HFF-Myc (cell line): Measurements from ENCODE around the gene EPAS1.

Source experiments
- DNase-seq: peaks from one replicate; pipeline ENCODE4 v3.0.0-alpha.2; 2011; ENCODE audit warnings: low read depth; ENCODE audit errors: extremely low read depth
- H3K4me3 ChIP-seq: replicated peaks from 2 replicates; pipeline ENCODE4 v1.5.1; 2011; ENCODE audit warnings: low read depth, mild to moderate bottlenecking, control low read depth, low read length
- CTCF ChIP-seq: IDR thresholded peaks from 2 replicates; pipeline ENCODE4 v1.5.1; 2012; ENCODE audit warnings: mild to moderate bottlenecking, low read depth, low read length, control low read depth; ENCODE audit errors: missing control alignments

The EPAS1 gene

DNA sequence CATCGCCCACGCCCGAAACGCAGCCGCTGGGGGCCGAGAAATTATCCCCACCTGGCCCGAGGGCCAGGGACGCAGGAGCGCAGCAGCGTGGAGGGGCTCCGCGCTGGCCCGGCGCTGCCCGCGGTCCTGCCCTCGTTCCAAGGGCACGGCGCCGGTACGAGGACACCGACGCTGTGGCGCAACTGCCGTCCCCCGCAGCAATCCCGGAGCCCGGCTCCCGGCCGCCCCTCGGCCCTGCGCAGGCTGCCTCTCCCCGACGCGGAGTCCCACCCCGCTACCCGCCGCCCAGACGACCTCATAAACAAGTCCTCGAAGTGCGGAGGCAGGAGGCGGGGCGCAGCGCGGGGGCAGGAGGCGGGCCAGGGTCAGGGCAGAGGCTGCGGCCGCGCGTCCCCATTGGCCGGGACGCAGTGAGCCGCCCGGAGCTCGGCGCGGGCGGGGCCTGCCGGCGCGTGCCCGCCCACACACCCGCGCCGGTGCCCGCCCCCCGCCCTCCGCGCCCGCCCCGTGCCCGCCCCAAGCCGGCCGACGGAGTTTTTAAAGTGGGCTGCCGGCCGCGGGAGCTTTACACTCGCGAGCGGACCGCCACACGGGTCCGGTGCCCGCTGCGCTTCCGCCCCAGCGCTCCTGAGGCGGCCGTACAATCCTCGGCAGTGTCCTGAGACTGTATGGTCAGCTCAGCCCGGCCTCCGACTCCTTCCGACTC, at the start of gene EPAS1:
Gene EPAS1 (plus strand): TSS at position 568 of the 706 bp plus-strand sequence. CDS start 505 bp downstream, outside the sequence.
- DNase-seq: no peak
- no peak for TF ChIP-seq CTCF
- H3K4me3 ChIP-seq: peak within 1 kb of the TSS; percentile 55

DNA sequence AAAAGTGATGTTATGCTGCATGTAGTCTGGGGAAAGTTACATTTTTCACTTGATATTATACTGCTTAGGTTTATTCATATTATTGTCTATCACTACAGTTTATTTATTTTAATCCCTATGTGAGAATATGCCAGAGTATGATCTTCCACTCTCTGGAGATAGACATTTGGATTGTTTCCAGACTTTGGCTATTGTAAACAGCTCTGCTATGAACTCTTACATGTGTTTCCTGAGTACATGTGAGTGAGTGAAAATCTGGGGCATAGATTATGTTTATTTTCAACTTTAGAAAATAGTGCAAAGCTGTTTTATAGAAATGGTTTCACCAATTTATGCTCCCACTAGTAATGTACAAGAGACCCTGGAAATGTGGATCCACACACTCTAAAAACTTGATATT, 49.0 kb upstream of the EPAS1 start:
- no peak for TF ChIP-seq CTCF
- no peak overlapping the region for H3K4me3 ChIP-seq
- DNase-seq: no peak

DNA sequence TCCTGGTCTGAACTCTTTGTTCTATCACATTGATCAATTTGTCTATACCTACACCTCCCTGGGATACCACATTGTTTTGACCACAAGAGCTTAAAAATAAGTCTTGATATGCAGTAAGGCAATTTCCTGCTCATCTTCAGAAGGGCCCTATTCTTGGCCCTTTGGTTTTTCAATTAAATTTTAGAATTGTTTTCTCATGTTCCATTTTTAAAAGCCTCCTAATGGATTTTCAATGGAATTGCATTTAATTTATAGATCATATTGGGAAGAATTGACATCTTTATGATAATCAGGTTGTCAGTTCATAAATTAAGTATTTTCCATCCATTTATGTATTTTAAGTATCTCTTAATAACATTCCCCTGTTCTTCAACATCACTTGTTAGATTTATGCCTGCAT, 47.6 kb upstream of the EPAS1 start:
- no peak for DNase-seq
- H3K4me3 ChIP-seq: no peak overlapping the region
- no peak for TF ChIP-seq CTCF

GRCh38 chr2:46252891-46253659, 44.1 kb upstream of the EPAS1 start:
- no peak overlapping the region for H3K4me3 ChIP-seq
- no peak for TF ChIP-seq CTCF
- no peak for DNase-seq

DNA sequence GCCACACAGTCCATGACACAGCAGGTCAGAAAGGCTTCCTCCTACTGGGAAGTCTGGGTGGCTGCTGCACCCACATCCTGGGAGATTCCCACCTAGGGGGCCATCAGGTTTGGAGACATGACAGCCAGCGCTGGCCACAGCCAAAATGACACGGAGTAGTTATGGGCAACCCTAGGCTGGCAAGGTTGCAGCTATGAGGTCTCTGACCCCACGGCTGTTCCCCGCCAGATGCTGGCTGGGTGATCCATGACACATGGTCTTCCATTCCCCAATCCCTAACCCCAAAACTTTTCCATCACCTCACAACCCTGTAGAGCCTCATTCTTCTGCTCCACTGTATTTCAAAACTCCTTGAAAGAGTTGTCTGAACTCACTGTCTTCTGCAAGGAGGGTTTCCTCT, 42.7 kb upstream of the EPAS1 start:
- TF ChIP-seq CTCF: no peak
- no peak for DNase-seq
- H3K4me3 ChIP-seq: no peak overlapping the region

DNA sequence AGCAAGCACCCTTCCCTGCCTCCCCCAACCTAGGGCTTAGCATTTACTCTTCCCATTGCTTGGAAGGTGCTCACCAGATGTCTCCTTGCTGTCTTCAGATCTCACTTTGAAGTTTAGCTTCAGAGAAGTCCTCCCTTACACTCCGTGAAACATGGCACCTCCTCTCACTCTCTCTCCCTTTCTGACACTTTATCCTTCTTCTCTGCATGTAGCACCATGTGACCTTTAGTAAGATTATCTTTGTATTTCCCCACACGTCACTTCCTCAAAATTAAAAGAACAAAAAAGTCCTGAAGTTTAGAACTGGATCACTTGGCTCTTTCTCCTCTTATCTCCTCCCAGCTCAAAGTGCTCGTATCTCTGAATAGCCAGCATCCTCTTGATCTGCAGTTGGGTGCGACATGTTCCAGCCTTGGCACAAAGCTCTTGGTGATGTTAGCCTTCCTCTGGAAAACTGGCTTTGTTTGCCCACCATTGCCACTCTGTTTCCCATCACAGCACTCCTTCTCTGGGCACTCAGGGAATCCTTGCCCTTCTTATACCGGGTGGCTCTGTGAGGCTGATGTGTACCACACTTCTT, 40.6 kb upstream of the EPAS1 start:
- DNase-seq: no peak
- TF ChIP-seq CTCF: no peak

More for the DNA sequence above, 40.6 kb upstream of the EPAS1 start:
- H3K4me3 ChIP-seq: no peak overlapping the region
